Fibroblast of skin of left biceps (primary cell): ENCODE measurements around the gene OSBPL10.

Experiments
- DNase-seq, 2 experiments: peaks; one replicate each; pipeline ENCODE4 v3.0.0-alpha.2; 2013; ENCODE audit warnings: low read depth in 2 of 2

The OSBPL10 gene

DNA sequence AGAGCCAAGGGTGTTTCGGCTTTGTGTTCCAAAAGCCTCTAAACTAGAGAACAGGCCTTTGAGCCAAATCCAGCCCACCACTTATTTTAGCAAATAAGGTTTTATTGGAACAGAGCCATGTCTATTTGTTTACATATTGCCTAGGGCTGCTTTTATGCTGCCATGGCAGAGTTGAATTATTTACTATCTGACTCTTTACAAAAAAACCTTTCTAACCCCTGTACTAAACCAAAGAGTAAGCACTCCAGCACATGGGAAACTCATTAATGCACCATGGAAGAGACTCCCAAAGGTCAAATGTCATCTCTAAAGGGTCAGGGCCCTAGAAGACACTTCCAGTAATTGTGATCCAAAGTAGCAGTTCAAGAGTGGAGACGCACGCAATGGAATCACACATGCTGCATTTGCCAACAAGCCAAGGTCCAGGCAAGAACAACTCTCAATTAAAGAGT is 22.3 kb downstream of the OSBPL10 start:
- no peak for DNase-seq

DNA sequence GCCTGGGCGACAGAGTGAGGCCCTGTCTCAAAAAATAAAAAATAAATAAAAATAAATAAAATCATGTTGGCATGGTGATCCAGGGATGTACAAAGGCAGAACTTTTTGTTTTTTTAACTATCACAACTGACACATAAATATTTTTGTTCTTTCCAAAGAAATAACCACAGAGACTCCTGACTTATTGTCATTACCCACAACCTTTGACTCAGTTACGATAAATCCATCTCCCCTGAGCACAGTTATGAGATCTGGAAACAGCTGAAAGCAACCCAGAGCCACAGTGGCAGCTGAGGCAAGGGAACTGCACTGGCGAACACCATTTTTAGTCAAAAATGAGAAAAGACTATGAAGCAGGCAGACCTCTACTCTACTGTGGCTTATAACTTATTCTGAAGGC is 24.0 kb downstream of the OSBPL10 start:
- no peak for DNase-seq

DNA sequence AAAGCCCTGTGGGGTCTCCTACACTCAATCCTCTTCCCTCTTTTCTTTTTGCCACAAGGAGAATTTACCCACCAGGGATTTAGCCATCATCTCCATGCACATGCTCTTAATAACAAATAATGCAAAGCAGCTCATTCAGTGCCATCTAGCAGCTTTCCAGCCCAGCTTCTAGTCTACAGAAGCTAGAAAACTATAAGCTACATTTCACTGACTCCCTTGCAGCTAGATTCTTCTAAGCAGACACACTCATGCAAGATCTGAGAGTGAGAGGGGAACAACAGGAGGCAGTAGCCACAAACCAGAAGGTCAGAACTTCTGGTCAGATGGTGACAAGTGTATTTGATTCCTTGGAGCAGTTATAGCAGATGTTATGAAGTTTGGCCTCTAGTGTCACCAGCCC is 25.5 kb downstream of the OSBPL10 start:
- no peak for DNase-seq

DNA sequence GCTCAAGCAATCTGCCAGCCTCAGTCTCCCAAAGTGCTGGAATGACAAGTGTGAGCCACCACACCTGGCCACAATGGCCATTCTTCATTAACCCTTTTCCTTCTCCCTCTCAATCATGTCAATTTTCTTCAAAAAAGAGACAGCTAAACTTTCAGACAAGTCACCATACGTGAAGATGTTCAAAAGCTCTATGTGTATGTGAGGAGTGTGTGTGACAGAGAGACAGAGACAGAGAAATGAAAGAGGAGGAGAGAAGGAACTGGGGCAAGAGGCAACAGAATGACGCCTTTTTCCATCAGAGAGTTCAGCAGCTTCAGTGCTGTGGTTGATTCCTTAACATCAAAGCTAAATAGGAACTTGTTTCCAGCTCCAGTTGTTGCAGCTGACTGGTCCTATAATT is 27.4 kb downstream of the OSBPL10 start:
- no peak for DNase-seq

DNA sequence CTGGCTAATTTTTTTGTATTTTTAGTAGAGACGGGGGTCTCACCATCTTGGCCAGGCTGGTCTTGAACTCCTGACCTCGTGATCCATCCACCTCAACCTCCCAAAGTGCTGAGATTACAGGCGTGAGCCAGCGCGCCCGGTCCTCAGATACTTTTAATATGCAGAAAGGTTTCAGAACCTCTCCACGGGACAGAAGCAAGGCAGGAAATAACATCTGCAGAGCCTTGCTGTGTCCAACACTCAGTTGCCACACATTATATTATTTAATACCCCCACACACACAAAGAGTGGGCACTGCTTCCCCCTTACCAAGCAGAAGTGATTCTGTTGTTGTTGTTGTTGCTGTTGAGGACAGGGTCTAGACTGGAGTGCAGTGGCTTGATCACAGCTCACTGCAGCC is 28.0 kb downstream of the OSBPL10 start:
- DNase-seq, result no peak

DNA sequence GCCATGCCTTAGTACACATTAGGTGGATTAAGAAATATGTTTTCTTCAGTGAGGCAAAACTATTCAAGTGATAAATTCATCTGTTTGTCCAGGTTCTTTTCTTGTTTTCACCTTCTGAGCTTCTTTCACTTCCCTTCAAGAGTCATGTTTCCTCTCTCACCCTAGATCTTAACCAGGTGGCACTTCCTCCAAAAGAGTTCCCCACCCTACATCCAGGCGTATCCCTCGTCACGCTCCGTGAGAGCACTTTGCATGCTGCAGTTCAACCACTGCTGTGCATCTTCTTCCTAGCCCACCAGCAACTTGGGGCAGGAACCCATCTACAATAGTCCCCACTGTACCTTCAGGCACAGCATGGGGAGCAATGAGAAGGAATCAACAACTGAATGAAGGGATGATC is 28.9 kb downstream of the OSBPL10 start:
- DNase-seq, result no peak

DNA sequence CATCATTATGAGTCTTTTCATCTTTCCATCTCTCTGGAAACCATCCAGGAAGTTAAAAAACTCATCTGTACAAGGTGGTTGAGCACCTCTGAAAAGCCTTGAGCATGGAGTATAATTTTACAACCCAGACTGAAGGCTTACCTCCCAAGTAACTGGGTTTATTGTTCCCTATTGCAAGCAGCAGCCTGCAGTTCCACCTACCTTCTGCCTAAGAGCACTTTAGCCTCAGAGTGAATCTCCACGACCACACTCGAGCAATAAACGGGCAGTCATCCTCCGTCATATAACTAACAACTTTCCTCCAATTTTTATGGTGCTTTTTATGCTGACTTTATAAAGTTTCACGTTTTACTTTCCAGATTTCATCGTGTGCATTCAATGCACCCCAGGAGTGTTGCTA is 32.8 kb downstream of the OSBPL10 start:
- no peak for DNase-seq

DNA sequence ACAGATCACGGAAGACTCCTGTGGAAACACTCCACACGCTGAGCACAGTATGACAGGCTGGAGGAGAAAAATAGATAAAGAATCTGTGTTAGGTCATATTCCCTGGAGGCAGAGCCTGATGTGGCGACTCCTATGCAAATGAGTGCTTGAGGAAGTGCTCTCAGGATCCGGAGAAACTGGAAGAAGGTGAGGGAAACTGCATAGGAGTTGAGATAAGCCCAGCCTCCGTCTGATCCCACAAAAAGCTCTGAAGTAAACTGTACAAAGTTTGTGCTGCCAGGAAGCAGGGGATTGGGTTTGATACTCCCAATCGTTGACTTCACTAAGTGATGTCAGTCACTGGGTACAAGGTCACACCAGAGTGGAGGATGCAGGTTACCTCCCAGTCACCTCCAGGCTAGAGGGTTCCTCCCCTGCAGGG is 33.4 kb downstream of the OSBPL10 start:
- no peak for DNase-seq

DNA sequence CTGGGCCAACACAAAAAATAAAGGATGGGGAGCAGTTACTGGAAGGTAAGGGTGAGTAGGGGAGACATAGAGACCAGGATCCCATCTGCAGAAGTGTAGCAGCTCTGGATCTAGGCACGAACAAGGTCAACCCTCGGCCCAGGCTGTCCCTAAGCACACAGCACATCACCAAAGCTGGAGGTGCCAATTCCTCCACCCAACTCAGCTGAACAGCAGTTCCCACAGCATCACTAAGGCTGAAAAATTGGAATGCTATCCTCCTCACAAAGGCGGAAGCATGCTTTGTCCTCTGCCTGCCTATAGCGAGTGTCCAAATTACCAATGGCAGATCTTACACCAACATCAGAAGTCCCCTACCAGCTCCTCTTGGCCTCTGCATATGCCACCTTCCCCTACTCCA is 33.9 kb downstream of the OSBPL10 start:
- no peak for DNase-seq

DNA sequence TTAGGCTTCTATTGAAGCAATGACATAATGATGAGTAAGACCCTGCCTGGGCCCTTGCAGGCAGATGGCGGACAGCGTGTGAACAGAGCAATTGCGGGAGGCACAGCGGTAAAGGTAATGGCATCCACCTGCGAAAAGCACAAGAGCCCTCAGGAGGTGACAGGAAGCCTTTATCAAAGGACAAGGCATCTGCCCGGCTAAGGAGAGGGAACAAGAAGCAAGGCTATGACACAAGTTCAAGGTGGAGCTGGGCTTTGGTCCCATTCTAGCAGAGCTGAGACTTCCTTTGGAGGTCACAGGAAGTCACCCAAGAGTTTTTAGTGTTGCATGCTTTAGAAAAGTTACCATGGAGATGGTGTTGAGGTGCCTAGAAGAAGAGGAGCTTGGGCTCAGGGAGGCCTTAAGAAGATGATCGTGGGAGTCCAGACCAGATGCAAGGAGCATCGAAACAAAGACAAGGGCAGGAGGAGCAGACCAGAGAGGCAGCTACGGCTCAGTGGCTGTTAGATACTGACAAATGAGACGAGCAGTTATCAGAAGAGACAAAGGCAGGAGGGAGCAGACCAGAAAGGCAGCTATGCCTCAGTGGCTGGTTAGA is 34.5 kb downstream of the OSBPL10 start:
- no peak for DNase-seq

DNA sequence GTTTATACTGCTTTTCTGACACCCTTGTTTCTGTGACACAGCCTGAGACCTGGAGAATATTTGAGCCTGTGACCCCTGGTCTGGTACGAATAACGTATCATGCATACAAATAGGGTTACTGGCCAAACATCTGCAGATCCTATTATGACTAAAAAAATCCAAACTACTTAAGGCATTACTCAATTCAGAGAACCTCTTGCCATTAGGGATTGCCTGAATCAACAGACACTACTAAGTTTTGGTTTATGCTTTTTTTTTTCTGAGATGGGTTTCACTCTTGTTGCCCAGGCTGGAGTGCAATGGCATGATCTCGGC is 35.4 kb downstream of the OSBPL10 start:
- no peak for DNase-seq

DNA sequence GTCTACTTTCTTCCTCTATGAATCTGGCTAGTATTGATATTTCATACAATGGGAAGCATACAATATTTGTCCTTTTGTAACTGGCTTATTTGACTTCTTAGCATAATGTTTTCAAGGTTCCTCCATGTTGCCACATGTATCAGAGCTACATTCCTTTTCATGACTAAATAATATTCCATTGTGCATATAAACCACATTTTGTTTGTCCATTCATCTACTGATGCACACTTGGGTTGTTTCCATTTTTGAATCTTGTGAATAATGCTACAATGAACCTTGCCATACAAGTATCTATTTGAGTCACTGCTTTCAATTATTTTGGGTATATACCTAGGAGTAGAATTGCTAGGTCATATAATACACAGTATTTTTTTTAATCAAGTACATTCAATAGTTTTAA is 38.0 kb downstream of the OSBPL10 start:
- DNase-seq, result no peak

DNA sequence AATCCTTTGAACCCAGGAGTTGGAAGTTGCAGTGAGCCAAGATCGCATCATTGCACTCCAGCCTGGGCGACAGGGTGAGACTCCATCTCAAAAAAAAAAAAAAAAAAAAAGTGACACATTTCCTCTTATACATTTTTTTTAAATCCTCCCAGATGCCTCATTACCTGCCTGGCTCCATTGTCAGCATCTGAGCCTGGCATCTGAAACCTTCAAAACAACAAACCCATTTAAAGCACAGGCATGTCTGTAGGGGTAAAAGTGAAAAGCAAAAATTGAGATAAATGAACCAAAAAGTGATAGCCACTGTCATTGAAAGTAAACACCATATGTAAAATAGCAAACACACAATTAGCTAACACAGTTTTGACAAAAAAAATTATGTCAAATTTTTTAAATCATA is 38.6 kb downstream of the OSBPL10 start:
- no peak for DNase-seq

DNA sequence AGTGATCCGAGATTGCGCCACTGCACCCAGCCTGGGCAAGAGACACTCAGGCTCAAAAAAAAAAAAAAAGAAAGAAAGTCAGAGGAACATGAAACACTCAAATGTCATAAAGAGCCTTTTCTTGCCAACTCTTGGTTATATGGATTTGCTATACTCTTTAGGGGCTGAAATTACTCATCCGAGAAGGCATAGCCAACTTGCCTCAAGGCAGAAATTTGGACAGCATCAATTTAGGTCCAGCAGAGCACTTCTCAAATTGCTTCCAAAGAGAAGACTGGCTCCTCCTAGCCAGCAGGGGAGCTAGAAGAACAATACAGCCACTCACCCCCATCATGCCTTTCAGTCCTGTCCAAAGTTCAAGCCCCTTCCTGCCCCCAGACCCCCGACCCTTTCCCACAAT is 43.8 kb downstream of the OSBPL10 start:
- DNase-seq, result no peak

DNA sequence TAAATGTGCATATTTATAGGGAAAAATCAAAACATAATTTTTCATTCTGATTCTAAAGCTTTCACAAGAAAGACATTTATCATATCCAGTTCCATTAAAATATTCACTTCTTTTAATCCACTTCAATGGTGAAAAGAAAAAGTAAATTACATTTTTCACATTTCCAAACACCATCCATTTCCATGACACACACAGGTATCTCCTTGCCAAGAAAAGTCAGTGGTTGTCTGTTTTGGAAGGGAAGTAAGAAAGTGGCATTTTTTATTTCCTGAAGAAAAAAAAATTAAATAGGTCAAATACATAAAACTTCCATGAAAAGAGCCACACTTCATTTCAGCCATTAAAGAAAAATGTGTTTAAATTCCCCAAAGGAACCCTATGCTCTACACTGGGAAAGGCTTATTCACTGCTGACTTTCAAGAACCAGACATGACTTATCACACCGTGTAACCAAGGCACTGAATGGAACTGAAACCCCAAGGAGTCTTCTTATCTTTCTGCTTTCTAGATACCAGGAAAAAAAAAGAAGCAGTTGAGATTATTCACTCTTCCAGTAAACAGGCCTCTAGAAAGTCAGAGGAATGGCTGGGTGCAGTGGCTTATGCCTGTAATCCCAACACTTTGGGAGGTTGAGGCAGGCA is 44.5 kb downstream of the OSBPL10 start:
- DNase-seq, result no peak

DNA sequence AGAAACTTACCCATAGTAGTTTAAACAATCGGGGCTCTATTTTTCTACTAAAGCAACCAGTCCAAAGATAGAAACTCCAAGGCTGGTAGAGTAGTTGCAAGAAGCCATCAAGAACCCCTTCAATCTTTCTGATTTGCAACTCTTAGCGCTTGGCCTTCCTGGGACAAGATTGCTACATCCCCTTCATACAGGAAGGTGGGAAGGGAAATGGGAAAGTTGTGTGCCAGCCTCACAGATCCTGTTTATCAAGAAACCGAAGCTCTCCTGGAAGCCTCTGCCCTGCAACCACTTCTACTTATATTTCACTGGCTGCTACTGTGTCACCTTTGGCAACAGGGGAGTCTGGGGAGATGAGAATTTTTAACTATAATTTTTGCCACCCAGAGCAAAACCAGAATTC is 46.2 kb downstream of the OSBPL10 start:
- DNase-seq, result no peak

DNA sequence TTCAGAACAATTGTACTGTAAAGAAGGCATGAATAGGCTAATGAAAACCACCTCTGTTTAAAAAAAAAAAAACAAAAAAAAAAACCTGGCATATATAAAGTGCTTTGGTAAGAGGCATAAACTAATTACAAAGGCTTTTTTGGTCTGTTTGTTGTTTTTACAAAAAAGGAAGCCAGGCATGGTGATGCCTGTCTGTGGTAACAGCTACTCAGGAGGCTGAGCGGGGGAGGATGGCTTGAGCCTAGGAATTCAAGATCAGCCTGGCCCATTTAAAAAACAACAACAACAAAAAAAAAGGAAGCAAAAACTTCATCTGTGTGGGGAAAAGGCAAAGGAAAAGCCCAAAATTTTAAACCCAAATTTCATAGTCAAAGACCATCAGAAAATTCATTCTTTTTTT is 47.0 kb downstream of the OSBPL10 start:
- DNase-seq, result no peak

DNA sequence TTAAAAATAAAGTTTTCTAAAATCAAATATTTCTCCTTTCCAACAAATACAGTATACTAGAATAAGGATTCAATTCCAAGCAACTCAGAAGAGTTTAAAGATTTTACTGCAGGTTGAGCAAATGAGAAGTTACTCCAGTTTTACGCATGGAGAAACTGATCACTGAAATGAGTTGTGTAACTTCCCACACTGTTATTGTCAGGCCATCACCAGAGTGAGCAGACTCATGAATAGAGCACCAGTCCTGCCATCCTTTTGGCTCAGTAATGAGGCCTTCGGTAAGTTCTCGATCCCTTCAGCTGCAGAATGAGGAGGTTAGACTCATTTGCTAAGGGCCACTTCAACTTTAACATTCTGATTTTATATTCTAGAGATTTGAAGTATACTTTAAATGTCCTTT is 48.1 kb downstream of the OSBPL10 start:
- no peak for DNase-seq

DNA sequence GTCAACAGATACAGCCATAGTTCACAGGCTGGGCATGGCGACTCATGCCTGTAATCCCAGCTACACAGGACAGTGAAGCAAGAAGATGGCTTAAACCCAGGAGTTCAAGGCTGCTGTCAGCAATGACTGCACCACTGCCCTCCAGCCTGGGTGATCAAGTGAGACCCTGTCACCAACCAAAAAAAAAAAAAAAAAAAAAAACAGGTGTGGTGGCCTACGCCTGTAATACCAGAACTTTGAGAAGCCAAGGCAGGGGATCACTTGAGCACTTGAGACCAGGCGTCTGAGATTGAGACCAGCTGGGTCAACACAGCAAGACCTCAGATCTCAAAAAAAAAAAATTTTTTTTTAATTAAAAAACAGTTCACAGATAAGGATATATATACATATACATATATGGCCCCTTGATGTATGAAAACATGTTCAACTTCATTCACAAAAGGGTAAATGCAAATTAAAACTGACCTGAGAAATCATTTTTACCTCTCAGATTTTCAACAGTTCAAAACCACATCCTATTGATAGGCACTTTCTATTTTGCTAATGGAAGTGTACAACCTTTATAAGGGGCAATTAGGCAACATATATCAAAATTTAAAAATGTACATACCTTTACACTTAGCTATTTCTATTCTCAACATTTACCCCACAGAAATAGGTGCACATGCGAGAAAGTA is 51.1 kb downstream of the OSBPL10 start:
- DNase-seq, result no peak

DNA sequence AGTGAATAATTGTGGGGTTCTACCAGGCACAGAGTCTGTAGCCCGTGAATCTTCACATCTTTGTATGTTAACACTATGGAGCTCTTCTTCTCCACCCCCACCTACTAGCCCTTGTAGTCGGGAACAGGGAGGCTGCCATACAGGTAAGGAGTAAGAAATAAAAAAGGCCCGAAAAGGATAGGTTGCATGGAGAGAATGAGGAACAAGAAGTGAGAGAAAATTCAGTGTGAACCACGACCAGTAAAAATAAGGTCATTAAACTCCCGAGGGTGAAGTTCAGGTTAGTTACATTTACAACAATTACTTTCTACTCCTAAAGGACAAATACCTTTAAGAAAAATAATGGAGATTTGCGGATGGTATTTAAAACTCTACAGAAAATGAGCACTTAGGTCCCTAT is 53.3 kb downstream of the OSBPL10 start:
- DNase-seq, result no peak

DNA sequence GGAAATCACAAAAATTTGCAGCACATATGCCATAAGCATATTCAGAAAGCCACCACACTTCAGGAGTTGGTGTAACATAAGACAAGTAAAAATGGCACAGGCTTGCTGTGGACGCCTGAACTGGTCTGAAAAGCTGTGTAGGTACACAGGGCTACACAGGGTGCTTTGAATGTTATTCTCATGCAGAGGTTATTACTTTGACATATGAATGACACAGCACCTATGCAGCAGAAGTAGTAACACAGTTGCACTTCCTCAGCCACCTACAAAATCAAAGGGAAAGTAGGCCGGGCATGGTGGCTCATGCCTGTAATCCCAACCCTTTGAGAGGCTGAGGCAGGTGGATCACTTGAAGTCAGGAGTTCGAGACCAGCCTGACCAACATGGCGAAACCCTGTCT is 54.5 kb downstream of the OSBPL10 start:
- DNase-seq, result no peak

DNA sequence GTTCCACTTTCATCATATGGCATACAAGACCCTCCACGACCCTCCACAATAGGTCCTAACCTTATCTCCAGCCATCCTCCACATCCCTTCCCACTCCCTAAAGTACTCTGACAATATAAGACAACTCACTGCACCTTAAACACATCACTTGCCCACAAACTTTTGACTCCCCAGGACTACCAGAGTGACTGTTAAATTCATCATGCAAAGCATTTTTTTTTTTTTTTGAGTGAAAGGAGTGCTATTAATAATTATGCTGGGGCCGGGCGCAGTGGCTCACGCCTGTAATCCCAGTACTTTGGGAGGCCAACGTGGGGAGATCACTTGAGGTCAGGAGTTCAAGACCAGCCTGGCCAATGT is 55.8 kb downstream of the OSBPL10 start:
- DNase-seq, result no peak

DNA sequence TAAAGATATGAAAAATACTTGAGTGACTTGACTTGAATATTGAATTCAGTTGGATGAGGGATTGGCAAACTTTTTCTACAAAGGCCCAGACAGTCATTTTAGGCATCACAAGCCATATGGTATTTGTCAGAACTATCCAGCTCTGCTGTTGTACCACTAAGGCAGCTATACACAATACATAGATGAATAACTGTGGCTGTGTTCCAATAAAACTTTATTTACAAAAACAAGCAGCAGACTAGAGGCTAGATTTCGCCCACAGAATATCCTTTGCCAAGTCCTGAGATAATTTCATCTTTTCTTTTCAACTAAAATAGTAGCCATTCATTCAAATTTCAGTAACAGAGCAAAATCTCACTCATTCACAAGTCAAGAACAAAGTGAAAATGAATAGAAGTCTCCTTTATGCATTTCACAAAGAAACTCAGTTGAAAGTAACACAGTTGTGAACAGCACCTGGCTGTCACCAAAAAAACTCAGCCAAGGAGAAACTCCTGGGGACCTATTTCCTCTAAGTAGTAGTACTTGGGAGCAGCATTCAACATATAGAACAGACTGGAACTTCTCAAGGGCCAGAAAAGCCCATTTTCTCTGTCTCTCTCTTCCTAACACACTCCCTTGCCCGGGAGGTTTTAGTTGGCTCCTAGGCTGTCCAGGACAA is 56.3 kb downstream of the OSBPL10 start:
- no peak for DNase-seq
